Activated T-helper 17 cell treated with anti-CD3 and anti-CD28 coated beads, Interleukin-2, amount 50 U/mL, for 72 hours (primary cell): ENCODE results near the gene SYT13. TPM values are rescaled to one million over a fixed set of nuclear protein-coding genes. Genes with fewer than 3 reads are reported as not detected.

Source experiments
- ATAC-seq: fragments of 150-1000 bp; cut with Tn5 transposase; replicated peaks from 2 replicates; pipeline ENCODE4 v1.10.0; 2021; ENCODE audit warnings: mild to moderate bottlenecking, moderate library complexity
- H3K27ac Mint-ChIP-seq: one replicate; pipeline ENCODE4 v1.8.0; 2022; ENCODE audit warnings: mixed read lengths
- H3K27me3 Mint-ChIP-seq: one replicate; pipeline ENCODE4 v1.8.0; 2022; ENCODE audit warnings: mixed read lengths
- H3K36me3 Mint-ChIP-seq: one replicate; pipeline ENCODE4 v1.8.0; 2022; ENCODE audit warnings: low read depth, mild to moderate bottlenecking, mixed read lengths
- H3K4me1 Mint-ChIP-seq: one replicate; pipeline ENCODE4 v1.8.0; 2022; ENCODE audit warnings: mixed read lengths
- H3K4me3 Mint-ChIP-seq: one replicate; pipeline ENCODE4 v1.8.0; 2022; ENCODE audit warnings: mild to moderate bottlenecking, mixed read lengths
- H3K9me3 Mint-ChIP-seq: one replicate; pipeline ENCODE4 v1.8.0; 2022; ENCODE audit warnings: mixed read lengths
- total RNA-seq, 2 donors: library from RNA; stranded (reverse); gene quantifications; one replicate each; pipeline ENCODE4 v1.2.3, GENCODE V29; 2022

Gene SYT13, protein sequence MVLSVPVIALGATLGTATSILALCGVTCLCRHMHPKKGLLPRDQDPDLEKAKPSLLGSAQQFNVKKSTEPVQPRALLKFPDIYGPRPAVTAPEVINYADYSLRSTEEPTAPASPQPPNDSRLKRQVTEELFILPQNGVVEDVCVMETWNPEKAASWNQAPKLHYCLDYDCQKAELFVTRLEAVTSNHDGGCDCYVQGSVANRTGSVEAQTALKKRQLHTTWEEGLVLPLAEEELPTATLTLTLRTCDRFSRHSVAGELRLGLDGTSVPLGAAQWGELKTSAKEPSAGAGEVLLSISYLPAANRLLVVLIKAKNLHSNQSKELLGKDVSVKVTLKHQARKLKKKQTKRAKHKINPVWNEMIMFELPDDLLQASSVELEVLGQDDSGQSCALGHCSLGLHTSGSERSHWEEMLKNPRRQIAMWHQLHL
- total RNA-seq = not detected

DNA sequence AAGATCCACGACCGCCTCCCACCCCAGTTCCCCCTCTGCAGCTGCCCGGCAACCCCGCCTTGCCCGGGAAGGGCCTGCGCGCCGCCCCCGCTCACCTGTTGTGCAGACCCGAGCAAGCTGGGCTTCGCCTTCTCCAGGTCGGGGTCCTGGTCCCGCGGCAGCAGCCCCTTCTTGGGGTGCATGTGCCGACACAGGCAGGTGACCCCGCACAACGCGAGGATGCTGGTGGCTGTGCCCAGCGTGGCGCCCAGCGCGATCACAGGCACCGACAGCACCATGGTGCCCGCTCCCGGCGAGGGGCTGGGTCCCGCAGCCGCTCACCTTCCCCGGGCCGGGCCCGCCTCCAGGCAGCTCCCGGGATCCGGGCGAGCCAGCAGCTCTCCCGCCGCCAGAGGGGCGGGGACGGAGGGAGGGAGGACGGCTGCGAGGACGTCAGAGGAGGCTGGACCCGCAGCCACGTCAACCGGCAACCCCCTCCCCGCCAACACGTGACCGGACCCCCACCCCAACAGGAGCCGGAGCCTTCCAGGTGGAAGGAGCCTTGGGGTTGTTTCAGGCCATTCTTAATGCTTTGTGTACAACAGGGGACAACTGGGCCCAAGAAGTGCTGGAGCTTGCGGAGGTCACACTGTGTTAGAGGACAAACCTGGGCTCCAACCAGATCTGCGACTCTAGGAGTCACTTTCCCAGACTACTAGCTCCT is at the start of gene SYT13:
SYT13 (minus strand) TSS at position 412 of the 703 bp plus-strand sequence; CDS start at position 278, 134 bp downstream.
- ATAC-seq = no peak
- no peaks in the 10 kb centered on the region for H3K36me3 Mint-ChIP-seq
- H3K27me3 Mint-ChIP-seq = peaks cover 70% of the 10 kb centered on the region
- no peak within 1 kb of the TSS for H3K27ac Mint-ChIP-seq
- H3K9me3 Mint-ChIP-seq = no peaks in the 10 kb centered on the region
- no peaks in the 10 kb centered on the region for H3K4me1 Mint-ChIP-seq
- H3K4me3 Mint-ChIP-seq = no peak within 1 kb of the TSS

DNA sequence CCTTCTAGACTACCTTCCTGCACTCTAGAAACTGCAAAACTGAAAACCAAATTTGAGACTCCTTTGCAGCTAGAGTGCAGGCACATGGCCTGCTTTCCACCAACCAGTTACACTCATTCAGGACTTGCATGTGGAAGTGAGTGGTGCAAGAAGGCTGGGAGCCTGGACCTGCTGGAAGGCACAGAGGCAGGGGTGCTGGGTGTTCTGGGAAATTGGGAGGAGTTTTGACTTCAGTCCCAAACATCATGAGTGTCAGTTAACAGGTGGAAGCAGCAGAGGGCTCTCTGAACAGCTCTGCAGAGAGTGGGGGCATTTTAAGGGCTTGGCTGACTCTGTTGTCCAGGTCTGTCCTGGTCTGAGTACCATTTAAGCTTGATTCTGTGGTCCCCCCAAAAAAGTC is 49.3 kb upstream of the SYT13 start:
- no peaks in the 10 kb centered on the region for H3K9me3 Mint-ChIP-seq
- peaks cover 8% of the 10 kb centered on the region for H3K27me3 Mint-ChIP-seq
- H3K4me3 Mint-ChIP-seq = no peak overlapping the region
- no peak for ATAC-seq
- no peak overlapping the region for H3K27ac Mint-ChIP-seq
- no peaks in the 10 kb centered on the region for H3K36me3 Mint-ChIP-seq
- peaks cover 8% of the 10 kb centered on the region for H3K4me1 Mint-ChIP-seq

DNA sequence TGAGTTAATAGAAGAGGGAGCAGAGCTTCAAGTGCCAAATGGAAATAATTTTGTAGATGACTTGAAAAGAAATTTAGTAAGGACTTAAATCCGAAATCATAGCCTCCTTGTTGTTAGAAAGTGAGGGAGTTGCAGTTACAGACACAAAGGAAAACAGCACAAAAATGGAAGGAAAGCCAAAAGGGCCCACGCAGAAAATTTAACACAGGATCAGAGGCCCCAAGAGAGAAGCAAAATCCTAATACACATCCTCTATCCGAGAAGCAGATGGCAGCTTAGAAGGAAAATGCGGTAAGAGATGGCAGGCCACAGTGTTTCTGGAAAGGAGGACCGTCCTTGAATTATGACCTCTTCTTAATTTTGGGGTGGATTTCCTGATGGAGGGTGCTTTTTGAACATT is 48.7 kb upstream of the SYT13 start:
- no peak for ATAC-seq
- Mint-ChIP-seq H3K4me1 (peaks cover 3% of the 10 kb centered on the region), H3K4me3 (no peak overlapping the region), H3K27me3 (peaks cover 8% of the 10 kb centered on the region), H3K27ac (no peak overlapping the region), H3K36me3 (no peaks in the 10 kb centered on the region), H3K9me3 (no peaks in the 10 kb centered on the region)

DNA sequence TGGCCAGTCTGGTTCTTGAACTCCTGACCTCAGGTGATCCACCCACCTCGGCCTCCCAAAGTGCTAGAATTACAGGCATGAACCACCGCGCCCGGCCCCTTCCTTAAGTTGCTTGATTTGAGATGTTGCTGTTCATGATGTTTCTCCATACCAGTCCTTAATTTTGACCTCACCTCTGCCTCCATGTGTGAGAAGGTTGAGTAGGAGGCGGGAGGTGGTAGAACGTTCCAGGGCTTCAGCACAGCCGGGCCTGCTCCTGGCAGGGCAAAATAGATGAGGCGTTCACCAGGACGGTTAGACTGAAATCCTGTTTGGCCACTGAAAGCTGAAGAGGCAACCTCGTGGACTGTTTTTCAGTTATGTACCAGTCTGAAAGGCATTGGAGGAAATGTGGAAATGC is 48.3 kb upstream of the SYT13 start:
- Mint-ChIP-seq H3K9me3 (no peaks in the 10 kb centered on the region), H3K27ac (no peak overlapping the region), H3K4me1 (no peaks in the 10 kb centered on the region), H3K36me3 (no peaks in the 10 kb centered on the region), H3K4me3 (no peak overlapping the region), H3K27me3 (peaks cover 8% of the 10 kb centered on the region)
- ATAC-seq = no peak

DNA sequence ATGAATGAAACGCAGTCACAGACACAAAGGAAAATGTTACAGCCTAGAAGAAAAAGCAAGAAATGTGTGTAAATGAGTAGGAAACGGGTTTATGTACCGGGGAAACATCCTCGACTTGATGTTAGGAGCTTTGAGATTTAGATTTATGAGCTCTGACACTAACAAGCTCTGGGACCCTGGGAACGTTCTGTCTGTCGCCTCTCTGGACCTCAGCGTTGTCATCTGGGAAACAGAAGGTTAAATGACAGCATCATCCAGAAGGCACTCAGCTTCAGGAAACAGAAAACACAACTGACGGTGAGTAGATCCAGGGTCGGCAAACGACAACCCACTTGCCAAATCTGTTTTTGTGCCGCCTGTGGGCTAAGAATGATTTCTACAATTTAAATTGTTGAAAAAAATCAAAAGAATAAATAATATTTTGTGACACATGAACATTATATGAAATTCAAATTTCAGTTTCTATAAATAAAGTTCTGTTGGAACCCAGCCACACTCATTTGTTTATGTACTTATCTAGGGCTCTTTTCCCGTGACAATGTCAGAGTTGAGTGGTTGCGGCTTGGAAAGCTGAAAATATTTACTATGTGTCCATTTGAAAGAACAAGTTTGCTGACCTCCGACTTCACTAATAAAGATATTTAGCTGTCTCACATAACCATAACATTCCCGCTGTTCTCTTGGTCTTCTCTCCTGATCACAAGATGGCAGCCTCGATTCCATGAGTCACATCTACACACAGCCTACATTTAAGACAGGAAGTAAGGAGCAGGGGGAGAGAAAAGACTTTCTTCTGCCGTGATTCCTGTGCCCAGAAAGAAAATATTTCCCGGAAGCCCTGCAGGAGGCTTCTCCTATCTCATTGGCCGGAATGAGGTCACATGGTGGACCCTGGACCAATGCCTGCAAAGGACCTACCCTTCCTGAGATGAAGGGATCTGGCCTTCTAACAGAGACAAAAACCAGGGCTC is 47.1 kb upstream of the SYT13 start:
- Mint-ChIP-seq H3K4me3 (no peak overlapping the region), H3K36me3 (no peaks in the 10 kb centered on the region), H3K27me3 (peaks cover 8% of the 10 kb centered on the region), H3K9me3 (no peaks in the 10 kb centered on the region), H3K27ac (no peak overlapping the region), H3K4me1 (no peaks in the 10 kb centered on the region)
- ATAC-seq = peak; percentile 56

DNA sequence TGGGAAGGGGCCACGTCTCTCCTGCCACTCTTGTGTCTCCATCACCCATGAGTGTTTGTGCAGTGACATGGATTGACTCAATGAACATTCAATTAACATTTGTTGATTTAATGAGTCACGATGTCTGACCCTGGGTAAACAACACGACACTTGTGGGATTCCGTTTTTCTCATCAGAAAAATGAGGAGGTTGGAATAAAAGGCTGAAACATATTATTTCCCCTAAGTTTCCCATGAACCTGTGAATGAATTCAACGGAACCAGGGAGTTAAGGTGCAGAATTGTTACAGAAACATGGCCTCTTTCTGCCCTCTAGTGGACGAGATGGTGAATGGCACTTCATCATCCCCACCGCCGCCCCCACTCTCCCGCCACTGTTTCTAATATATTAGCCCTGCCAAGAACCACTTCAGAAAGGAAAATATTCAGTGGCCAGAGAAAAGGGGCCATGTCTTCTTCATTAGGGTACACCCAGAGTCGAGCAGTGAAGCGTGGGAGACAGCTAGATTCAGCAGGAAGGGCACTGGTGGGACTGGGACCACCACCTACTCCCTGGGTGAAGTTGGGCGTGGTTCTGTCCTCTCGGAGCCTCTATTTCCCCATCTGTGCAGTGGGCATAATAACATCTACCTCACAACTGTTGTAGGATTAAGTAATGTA is 46.3 kb upstream of the SYT13 start:
- Mint-ChIP-seq H3K27me3 (peaks cover 15% of the 10 kb centered on the region), H3K4me3 (no peak overlapping the region), H3K36me3 (no peaks in the 10 kb centered on the region), H3K4me1 (no peaks in the 10 kb centered on the region), H3K27ac (no peak overlapping the region), H3K9me3 (no peaks in the 10 kb centered on the region)
- ATAC-seq = peak; percentile 44

DNA sequence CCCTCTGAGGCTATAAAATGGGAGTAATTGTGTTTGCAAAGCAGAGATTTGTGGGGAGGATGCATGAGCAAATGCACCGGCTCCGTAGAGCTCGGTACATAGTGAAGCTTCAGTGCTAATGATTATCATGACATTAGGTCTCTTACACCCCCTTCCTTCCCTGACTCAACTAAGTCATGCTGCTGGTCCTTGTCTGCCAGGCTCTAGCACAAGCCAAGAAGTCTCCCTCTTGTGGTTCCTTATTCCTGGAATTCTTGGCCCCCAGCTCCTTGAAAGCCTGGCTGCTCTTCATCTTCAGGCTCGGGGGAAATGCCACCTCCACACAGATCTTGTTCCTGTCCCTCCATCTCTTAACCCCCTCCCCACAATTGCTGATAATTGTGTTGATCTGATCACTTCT is 45.7 kb upstream of the SYT13 start:
- Mint-ChIP-seq H3K4me3 (no peak overlapping the region), H3K9me3 (no peaks in the 10 kb centered on the region), H3K27me3 (peaks cover 18% of the 10 kb centered on the region), H3K27ac (no peak overlapping the region), H3K36me3 (no peaks in the 10 kb centered on the region), H3K4me1 (no peaks in the 10 kb centered on the region)
- no peak for ATAC-seq

DNA sequence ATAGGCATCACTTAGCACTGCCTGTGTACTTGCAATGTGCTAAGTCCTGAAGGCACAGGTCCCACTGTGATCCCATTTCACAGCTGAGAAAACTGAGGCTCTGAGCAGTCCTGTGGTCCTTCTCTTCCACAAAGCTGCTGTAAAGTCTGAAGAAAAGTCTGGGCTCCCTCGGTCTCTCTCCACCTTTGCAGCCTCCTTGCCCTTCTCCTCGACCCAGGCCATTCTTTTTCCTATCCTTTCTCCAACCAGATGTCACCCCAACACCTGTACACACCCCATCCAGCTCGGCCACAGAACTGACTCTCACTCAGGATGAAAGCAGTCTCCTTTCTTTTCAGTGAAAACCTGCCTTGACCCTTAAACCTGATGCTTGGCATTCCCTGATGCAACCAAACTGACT is 42.6 kb upstream of the SYT13 start:
- ATAC-seq = no peak
- no peak overlapping the region for H3K4me3 Mint-ChIP-seq
- no peaks in the 10 kb centered on the region for H3K9me3 Mint-ChIP-seq
- H3K27ac Mint-ChIP-seq = no peak overlapping the region
- no peaks in the 10 kb centered on the region for H3K36me3 Mint-ChIP-seq
- H3K27me3 Mint-ChIP-seq = peaks cover 28% of the 10 kb centered on the region
- H3K4me1 Mint-ChIP-seq = no peaks in the 10 kb centered on the region

DNA sequence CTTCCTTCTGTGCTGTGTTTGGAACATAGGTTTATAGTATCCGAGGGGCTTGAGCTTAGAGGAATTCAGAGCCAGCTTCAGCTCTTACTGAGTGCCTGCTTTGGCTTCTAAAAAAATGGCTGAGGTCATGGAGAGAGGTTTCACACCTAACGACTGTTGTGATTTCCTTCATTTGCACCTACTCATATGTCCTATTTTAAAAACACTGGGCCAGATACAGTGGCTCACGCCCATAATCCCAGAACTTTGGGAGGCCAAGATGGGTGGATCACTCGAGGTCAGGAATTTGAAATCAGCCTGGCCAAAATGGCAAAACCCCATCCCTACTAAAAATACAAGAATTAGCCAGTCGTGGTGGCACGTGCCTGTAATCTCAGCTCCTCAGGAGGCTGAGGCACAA is 38.3 kb upstream of the SYT13 start:
- peaks cover 34% of the 10 kb centered on the region for H3K27me3 Mint-ChIP-seq
- no peaks in the 10 kb centered on the region for H3K36me3 Mint-ChIP-seq
- H3K4me3 Mint-ChIP-seq = no peak overlapping the region
- no peak for ATAC-seq
- no peaks in the 10 kb centered on the region for H3K9me3 Mint-ChIP-seq
- H3K4me1 Mint-ChIP-seq = no peaks in the 10 kb centered on the region
- no peak overlapping the region for H3K27ac Mint-ChIP-seq

DNA sequence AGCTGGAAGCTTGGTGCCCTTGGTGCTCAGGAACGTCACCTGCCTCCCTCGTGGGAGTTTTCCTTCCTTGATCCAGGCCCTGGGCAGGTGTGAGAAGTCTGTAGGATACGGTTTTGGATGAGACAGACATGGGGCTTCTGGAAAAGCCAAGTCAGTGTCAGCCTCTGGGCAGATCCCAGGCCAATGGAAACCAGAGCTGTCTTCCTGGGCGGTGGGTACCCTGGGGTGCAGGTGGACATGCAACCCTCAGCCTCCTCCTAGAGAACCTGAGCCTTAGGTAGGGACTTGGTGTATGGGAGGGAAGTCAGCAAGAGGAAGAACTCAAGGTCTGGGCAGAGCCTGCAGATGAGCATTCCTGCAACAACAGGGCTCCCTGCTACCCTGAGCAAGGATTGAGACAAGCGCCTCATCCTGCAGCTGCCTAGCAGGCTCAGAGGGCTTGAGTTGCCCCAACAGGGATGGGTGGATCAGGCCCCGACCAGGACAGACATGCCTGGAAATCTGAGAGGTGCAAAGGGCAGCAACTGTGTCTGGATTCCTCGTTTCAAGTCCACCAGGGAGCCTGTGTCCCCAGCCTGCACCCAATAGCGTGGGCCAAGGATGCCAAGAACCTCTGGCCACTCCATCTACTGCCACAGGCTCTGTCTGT is 37.6 kb upstream of the SYT13 start:
- no peak overlapping the region for H3K4me3 Mint-ChIP-seq
- no peaks in the 10 kb centered on the region for H3K36me3 Mint-ChIP-seq
- H3K27me3 Mint-ChIP-seq = peaks cover 34% of the 10 kb centered on the region
- H3K27ac Mint-ChIP-seq = no peak overlapping the region
- ATAC-seq = no peak
- no peaks in the 10 kb centered on the region for H3K9me3 Mint-ChIP-seq
- no peaks in the 10 kb centered on the region for H3K4me1 Mint-ChIP-seq

DNA sequence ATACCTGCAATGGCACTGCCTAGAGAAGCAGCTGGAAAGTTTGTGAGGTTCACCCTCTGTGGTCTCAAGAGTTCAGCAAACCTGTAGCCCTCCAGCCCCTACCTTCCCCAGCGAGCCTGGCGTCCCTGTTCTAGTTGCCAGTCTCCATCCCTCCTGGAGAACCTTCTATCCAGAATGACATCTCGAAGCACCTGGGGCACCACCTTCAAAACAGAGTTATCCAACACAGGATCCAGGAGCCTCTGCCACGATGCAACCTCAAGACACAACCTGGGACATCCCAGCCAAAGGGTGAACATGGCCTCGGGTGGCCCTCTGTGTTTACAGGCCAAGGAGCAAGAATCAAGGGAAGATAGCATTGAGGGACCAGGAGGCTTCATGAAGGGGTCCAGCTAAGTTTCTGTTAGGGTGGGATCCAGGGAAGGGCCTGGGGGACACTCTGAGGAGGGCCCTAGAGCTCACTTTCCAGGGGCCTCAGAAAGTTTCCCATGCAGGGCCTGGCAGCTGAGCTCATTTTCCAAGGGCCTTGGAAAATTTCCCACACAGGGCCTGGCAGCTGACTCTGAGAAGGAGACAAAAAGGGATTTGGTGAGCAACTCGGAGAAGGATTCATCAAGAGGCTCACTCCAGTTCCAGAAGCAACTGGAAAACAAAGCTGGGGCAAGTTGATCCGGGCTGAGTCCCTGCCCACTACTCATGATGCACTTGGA is 36.9 kb upstream of the SYT13 start:
- no peak for ATAC-seq
- Mint-ChIP-seq H3K36me3 (no peaks in the 10 kb centered on the region), H3K4me1 (no peaks in the 10 kb centered on the region), H3K9me3 (no peaks in the 10 kb centered on the region), H3K27me3 (peaks cover 33% of the 10 kb centered on the region), H3K4me3 (no peak overlapping the region), H3K27ac (no peak overlapping the region)

DNA sequence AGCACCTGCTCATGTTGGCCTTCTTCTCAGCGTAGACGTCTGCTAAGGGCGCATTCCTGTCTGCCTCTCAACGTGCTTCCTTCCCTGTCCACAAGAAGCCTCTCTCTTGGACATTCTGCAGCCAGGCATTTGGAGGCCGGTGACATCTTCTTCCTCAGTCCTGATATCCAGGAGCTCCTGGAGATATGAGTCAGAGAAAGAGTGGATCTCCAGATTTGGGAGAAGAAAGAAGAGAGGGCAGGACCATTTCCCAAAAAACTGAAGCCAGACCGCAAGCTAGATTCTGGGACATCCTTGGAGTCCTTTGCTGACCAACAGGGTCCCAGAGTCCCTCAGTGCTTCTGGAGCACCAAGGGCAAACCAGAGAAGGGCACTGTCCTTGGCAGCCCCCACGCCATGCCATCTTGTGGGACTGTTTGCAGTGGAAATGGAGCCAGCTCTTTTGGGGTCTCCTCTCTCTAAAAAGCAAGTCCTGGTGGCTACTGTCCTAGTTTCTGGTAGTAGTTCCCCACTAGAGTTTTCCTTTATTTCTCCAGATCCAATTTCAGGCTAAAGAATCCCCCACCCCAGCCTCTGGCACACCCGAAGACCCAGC is 36.1 kb upstream of the SYT13 start:
- H3K4me3 Mint-ChIP-seq = no peak overlapping the region
- peaks cover 30% of the 10 kb centered on the region for H3K27me3 Mint-ChIP-seq
- no peak overlapping the region for H3K27ac Mint-ChIP-seq
- H3K9me3 Mint-ChIP-seq = no peaks in the 10 kb centered on the region
- H3K4me1 Mint-ChIP-seq = no peaks in the 10 kb centered on the region
- no peaks in the 10 kb centered on the region for H3K36me3 Mint-ChIP-seq
- ATAC-seq = no peak

DNA sequence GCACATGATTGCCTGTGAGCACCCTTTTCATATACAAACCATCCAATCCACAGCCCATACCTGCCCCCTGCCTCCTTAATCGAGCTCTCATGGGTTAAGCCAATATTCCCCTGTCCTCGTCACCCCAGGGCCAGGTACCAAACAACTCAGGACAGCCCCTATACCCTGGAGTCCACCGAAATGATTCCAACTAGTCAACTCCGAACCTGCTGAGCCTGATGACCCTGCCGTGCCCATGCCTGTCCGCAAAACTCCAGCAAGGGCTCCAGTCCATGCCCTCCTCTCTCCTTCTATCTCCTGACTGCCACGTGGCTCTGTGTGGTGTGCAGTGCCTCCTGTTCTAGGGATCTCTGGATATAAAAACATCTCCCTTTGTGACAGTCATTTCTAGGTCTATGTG is 35.5 kb upstream of the SYT13 start:
- no peak overlapping the region for H3K4me3 Mint-ChIP-seq
- H3K9me3 Mint-ChIP-seq = no peaks in the 10 kb centered on the region
- H3K36me3 Mint-ChIP-seq = no peaks in the 10 kb centered on the region
- no peaks in the 10 kb centered on the region for H3K4me1 Mint-ChIP-seq
- H3K27me3 Mint-ChIP-seq = peaks cover 27% of the 10 kb centered on the region
- no peak for ATAC-seq
- H3K27ac Mint-ChIP-seq = no peak overlapping the region
